Measurements from ENCODE around the gene SERTAD1.
"Not testable (repeated sequence)": the region's sequence is repeated elsewhere in the genome, so short reads cannot be mapped to it uniquely, and the experiment has no call there.

Gene SERTAD1

DNA sequence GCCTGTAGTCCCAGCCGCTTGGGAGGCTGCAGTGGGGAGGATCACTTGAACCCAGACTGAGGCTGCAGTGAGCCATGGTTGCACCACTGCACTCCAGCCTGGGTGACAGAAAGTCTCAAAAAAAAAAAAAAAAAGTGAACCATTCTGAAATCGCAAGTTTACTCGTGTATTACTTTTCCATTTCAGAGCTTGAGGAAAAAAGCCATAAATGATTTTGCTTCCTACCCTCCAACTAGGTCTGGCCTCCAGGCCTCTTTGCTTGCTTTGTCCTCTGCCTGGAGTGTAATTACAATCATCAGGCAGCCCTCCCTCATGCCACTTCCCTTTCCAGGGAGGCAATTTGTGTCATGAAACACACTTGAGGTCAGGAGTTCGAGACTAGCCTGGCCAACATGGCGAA lies 31.3 kb upstream of the SERTAD1 start:
- Histone ChIP-seq H3K27ac (ENCODE audit: low read length) (no peak overlapping the region), H3K79me2 (ENCODE audit: low read length) (no peaks in the 10 kb centered on the region), H3K4me3 (ENCODE audit: low read length) (no peak overlapping the region), H3K9me3 (replicated peaks; ENCODE audit: insufficient read depth, low read length) (no peaks in the 10 kb centered on the region), H3K4me2 (ENCODE audit: low read depth, low read length) (no peak overlapping the region), H3K9me2 (replicated peaks; ENCODE audit: insufficient read depth, low read length) (no peaks in the 10 kb centered on the region), H3K4me1 (ENCODE audit: low read length) (peaks cover 5% of the 10 kb centered on the region; the same call in 1 of the 2 replicates), H3F3A (ENCODE audit: insufficient read depth, low read length) (no peaks in the 10 kb centered on the region), H3K9ac (ENCODE audit: low read length) (no peak overlapping the region), H3K36me3 (replicated peaks; ENCODE audit: insufficient read depth, low read length) (no peaks in the 10 kb centered on the region), H4K20me1 (ENCODE audit: insufficient read depth, low read length) (no peaks in the 10 kb centered on the region), H2AFZ (ENCODE audit: low read length) (no peak overlapping the region), H3K27me3 (replicated peaks; ENCODE audit: insufficient read depth, low read length) (no peaks in the 10 kb centered on the region)
- DNase-seq: no peak
- TF ChIP-seq EZH2phosphoT487 (IDR thresholded peaks at IDR 0.05; ENCODE audit: low read length): no peak
- TF ChIP-seq, protein P1, sequence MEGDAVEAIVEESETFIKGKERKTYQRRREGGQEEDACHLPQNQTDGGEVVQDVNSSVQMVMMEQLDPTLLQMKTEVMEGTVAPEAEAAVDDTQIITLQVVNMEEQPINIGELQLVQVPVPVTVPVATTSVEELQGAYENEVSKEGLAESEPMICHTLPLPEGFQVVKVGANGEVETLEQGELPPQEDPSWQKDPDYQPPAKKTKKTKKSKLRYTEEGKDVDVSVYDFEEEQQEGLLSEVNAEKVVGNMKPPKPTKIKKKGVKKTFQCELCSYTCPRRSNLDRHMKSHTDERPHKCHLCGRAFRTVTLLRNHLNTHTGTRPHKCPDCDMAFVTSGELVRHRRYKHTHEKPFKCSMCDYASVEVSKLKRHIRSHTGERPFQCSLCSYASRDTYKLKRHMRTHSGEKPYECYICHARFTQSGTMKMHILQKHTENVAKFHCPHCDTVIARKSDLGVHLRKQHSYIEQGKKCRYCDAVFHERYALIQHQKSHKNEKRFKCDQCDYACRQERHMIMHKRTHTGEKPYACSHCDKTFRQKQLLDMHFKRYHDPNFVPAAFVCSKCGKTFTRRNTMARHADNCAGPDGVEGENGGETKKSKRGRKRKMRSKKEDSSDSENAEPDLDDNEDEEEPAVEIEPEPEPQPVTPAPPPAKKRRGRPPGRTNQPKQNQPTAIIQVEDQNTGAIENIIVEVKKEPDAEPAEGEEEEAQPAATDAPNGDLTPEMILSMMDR (IDR thresholded peaks at IDR 0.05; ENCODE audit: low read length): no peak
- no peak for TF ChIP-seq EZH2 (optimal IDR thresholded peaks at IDR 0.05; ENCODE audit: low read depth, low read length)

DNA sequence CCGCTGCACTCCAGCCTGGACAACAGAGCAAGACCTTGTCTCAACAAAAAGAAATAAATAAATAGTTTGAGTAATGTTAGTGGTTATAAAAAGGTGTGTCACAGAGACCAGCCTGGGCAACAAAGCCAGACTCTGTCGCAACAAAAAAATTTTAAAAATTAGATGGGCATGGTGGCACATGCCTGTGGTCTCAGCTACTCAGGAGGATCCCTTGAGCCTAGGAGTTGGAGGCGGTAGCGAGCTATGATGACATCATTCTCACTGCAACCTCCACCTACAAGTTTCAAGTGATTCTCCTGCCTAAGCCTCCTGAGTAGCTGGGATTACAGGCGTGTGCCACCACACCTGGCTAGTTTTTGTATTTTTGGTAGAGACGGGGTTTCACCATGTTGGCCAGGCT lies 28.2 kb upstream of the SERTAD1 start:
- not testable (repeated sequence) for DNase-seq; H3K9ac ChIP-seq (ENCODE audit: low read length); H4K20me1 ChIP-seq (ENCODE audit: insufficient read depth, low read length); H2AFZ ChIP-seq (ENCODE audit: low read length); H3K4me1 ChIP-seq (ENCODE audit: low read length); H3K36me3 ChIP-seq (replicated peaks; ENCODE audit: insufficient read depth, low read length); H3K79me2 ChIP-seq (ENCODE audit: low read length); H3F3A ChIP-seq (ENCODE audit: insufficient read depth, low read length); H3K4me2 ChIP-seq (ENCODE audit: low read depth, low read length); H3K27ac ChIP-seq (ENCODE audit: low read length); H3K9me2 ChIP-seq (replicated peaks; ENCODE audit: insufficient read depth, low read length); H3K9me3 ChIP-seq (replicated peaks; ENCODE audit: insufficient read depth, low read length); H3K27me3 ChIP-seq (replicated peaks; ENCODE audit: insufficient read depth, low read length); H3K4me3 ChIP-seq (ENCODE audit: low read length)

DNA sequence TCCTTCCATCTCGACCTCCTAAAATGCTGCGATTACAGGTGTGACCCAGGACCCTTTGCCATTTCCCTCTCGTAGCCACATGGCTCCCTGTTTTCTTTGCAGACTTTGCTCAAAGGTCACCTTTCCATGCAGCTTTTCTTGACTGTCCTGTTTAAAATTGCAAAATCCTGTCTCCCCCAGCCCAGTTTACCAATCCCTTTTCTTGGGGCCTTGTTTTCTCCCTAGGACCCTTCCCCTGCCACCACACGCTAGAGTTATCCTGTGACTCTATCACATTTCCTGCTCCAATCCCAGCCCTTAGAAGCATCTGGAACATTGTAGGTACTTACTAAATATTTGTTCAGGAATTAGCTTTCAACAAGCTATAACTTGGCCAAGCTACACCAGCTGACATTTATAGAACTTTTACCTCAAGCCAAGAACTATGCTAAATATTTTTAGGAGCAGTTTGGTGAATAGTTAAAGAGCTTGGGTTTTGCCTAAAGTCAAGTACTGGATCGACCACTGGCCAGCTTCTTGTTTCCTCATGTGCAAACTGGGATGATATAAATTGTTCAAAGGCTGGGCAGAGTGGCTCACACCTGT lies 27.5 kb upstream of the SERTAD1 start:
- Histone ChIP-seq H3K9me2 (replicated peaks; ENCODE audit: insufficient read depth, low read length) (no peaks in the 10 kb centered on the region), H3K4me1 (ENCODE audit: low read length) (no peaks in the 10 kb centered on the region), H3K9me3 (replicated peaks; ENCODE audit: insufficient read depth, low read length) (no peaks in the 10 kb centered on the region), H3K79me2 (ENCODE audit: low read length) (no peaks in the 10 kb centered on the region), H3K27ac (ENCODE audit: low read length) (no peak overlapping the region), H3F3A (ENCODE audit: insufficient read depth, low read length) (no peaks in the 10 kb centered on the region), H3K4me2 (ENCODE audit: low read depth, low read length) (no peak overlapping the region), H2AFZ (ENCODE audit: low read length) (no peak overlapping the region), H3K9ac (ENCODE audit: low read length) (no peak overlapping the region), H3K4me3 (ENCODE audit: low read length) (no peak overlapping the region), H3K27me3 (replicated peaks; ENCODE audit: insufficient read depth, low read length) (no peaks in the 10 kb centered on the region), H4K20me1 (ENCODE audit: insufficient read depth, low read length) (no peaks in the 10 kb centered on the region), H3K36me3 (replicated peaks; ENCODE audit: insufficient read depth, low read length) (no peaks in the 10 kb centered on the region)
- TF ChIP-seq, protein P1 (IDR thresholded peaks at IDR 0.05; ENCODE audit: low read length): no peak
- TF ChIP-seq EZH2phosphoT487 (IDR thresholded peaks at IDR 0.05; ENCODE audit: low read length): no peak
- no peak for TF ChIP-seq EZH2 (optimal IDR thresholded peaks at IDR 0.05; ENCODE audit: low read depth, low read length)
- DNase-seq: no peak

DNA sequence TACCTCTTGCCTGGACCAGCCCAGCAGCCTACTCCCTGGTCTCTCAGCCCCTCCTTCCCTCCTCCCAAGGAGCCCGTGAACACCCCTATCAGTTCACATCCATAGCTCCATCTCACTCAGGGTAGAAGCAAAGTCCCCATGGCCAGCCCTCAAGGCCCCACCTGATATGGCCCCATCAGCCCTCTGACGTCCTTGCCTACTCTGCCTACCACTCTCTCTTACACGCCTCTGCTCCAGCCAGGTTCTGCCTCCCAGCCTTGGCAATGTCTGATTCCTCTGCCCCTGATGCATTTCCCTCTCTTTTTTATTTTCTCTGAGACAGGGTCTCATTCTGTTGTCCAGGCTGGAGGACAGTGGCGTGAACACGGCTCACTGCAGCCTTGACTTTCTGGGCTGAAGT lies 26.2 kb upstream of the SERTAD1 start:
- Histone ChIP-seq H3K27me3 (replicated peaks; ENCODE audit: insufficient read depth, low read length) (no peaks in the 10 kb centered on the region), H3K79me2 (ENCODE audit: low read length) (no peaks in the 10 kb centered on the region), H4K20me1 (ENCODE audit: insufficient read depth, low read length) (no peaks in the 10 kb centered on the region), H3K9me2 (replicated peaks; ENCODE audit: insufficient read depth, low read length) (no peaks in the 10 kb centered on the region), H3K27ac (ENCODE audit: low read length) (no peak overlapping the region), H3K4me1 (ENCODE audit: low read length) (no peaks in the 10 kb centered on the region), H3K9me3 (replicated peaks; ENCODE audit: insufficient read depth, low read length) (no peaks in the 10 kb centered on the region), H3K9ac (ENCODE audit: low read length) (no peak overlapping the region), H2AFZ (ENCODE audit: low read length) (no peak overlapping the region), H3K36me3 (replicated peaks; ENCODE audit: insufficient read depth, low read length) (no peaks in the 10 kb centered on the region), H3K4me3 (ENCODE audit: low read length) (no peak overlapping the region), H3F3A (ENCODE audit: insufficient read depth, low read length) (no peaks in the 10 kb centered on the region), H3K4me2 (ENCODE audit: low read depth, low read length) (no peak overlapping the region)
- DNase-seq: no peak
- TF ChIP-seq, protein P1 (IDR thresholded peaks at IDR 0.05; ENCODE audit: low read length): no peak
- no peak for TF ChIP-seq EZH2phosphoT487 (IDR thresholded peaks at IDR 0.05; ENCODE audit: low read length)
- no peak for TF ChIP-seq EZH2 (optimal IDR thresholded peaks at IDR 0.05; ENCODE audit: low read depth, low read length)

Data from MM.1S (cell line).